22Rv1 (cell line): ENCODE data around the gene RAN.

Experiments
- H3K27ac ChIP-seq: fragments of 450-650 bp; 2 replicates; pipeline ENCODE4 v1.5.1; 2017
- ZFX ChIP-seq: fragments of 450-650 bp; IDR thresholded peaks from 2 replicates; pipeline ENCODE4 v1.6.1; 2017; ENCODE audit warnings: antibody characterized with exemption, borderline replicate concordance
- TF ChIP-seq, protein P1 (sequence below): fragments of 450-650 bp; IDR thresholded peaks from 2 replicates; pipeline ENCODE4 v1.5.1; 2017; ENCODE audit warnings: mild to moderate bottlenecking

RAN gene

DNA sequence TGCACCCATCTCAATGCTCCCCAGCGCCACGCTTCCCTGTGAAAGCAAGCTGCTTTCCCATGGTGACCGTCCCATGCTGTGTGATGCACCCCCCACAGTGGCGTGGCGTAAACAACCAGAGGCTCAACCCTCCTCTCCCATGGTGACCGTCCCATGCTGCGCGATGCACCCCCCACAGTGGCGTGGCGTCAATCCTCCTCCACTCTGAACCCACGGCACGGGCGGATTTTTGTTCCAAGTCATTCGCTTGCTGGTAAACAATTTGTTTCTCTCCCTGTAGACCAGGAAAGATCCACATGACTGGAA is 41.7 kb upstream of the RAN start:
- H3K27ac ChIP-seq = no peak overlapping the region
- TF ChIP-seq ZFX = no peak
- TF ChIP-seq, protein P1, sequence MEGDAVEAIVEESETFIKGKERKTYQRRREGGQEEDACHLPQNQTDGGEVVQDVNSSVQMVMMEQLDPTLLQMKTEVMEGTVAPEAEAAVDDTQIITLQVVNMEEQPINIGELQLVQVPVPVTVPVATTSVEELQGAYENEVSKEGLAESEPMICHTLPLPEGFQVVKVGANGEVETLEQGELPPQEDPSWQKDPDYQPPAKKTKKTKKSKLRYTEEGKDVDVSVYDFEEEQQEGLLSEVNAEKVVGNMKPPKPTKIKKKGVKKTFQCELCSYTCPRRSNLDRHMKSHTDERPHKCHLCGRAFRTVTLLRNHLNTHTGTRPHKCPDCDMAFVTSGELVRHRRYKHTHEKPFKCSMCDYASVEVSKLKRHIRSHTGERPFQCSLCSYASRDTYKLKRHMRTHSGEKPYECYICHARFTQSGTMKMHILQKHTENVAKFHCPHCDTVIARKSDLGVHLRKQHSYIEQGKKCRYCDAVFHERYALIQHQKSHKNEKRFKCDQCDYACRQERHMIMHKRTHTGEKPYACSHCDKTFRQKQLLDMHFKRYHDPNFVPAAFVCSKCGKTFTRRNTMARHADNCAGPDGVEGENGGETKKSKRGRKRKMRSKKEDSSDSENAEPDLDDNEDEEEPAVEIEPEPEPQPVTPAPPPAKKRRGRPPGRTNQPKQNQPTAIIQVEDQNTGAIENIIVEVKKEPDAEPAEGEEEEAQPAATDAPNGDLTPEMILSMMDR = no peak

DNA sequence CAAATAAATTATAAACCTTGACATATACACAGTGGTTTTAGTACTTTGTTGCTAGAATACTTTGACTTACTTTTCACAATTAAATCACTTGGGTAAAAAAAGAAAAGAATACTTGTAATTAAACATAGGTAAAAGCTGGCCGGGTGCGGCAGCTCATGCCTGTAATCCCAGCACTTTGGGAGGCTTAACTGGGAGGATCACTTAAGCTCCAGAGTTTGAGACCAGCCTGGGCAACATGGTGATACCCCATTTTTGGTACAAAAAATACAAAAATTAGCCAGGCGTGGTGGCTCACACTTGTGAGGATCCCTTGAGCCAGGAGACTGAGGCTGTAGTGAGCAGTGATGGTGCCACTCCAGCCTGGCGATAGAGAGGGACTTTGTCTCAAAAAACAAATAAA is 40.6 kb upstream of the RAN start:
- H3K27ac ChIP-seq = no peak overlapping the region
- TF ChIP-seq ZFX = no peak
- TF ChIP-seq, protein P1 = no peak

DNA sequence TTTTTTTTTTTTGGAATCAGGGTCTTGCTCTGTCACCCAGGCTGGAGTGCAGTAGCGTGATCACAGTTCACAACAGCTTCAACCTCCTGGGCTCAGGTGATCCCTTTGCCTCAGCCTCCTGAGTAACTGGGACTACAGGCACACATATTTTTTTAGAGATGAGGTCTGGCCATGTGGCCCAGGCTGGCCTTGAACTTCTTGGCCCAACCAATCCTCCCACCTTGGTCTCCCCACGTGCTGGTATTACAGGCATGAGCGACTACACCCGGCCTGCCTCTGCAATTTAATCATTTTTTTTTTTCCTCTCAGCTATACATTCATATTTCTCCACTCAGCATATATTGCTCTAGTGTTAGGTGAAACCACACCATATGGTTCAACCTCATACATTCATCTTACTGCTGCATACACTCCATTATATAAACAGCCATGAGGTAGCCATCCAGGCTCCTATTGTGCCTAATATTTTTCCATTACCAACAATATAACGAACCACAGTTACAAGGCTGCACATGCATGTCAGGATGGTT is 39.9 kb upstream of the RAN start:
- no peak overlapping the region for H3K27ac ChIP-seq
- TF ChIP-seq ZFX = no peak
- TF ChIP-seq, protein P1 = no peak

DNA sequence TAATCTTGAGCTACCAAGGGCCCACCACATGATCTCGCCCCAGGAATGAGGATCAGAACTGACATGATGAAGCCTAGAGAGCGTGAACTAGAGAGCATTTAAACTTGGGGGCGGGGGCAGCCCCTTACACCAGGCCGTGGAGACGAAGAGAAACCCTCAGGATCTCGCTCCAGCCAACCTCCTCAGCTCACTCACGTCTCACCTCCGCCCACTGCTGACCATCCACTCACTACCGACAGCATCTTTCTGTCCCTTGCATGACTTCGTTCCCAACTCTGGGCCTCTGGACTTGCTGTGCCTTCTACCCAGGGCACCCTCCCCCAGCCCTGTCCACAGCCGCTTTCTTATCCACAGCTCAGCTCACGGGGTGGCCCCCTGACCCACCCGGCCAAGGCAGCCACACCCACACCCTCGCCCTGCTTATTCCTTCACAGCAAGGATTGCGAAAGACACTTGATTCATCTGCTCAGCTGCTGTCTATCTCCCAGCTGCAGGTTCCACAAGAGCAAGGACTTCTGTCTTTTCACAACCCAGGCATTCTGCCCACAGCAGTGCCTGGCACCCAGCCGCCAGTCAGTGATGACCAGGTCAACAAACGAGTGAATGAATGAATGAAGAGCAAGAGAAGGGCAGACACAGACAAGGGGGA is 39.2 kb upstream of the RAN start:
- H3K27ac ChIP-seq = no peak overlapping the region
- no peak for TF ChIP-seq ZFX
- TF ChIP-seq, protein P1 = no peak

DNA sequence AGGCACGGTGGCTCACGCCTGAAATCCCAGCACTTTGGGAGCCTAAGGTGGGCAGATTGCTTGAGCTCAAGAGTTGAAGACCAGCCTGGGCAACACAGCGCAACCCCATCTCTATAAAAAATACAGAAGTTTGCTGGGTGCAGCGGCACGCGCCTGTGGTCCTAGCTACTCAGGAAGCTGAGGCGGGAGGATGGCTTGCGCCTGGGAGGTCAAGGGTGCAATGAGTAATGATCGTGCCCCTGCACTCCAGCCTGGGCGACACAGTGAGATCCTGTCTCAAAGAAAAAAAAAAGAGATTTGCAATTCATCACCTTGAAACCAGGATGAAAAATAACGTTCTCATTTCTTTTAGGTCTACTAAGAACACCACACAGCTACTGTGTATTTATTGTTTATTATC is 36.9 kb upstream of the RAN start:
- TF ChIP-seq, protein P1 = no peak
- no peak for TF ChIP-seq ZFX
- no peak overlapping the region for H3K27ac ChIP-seq

DNA sequence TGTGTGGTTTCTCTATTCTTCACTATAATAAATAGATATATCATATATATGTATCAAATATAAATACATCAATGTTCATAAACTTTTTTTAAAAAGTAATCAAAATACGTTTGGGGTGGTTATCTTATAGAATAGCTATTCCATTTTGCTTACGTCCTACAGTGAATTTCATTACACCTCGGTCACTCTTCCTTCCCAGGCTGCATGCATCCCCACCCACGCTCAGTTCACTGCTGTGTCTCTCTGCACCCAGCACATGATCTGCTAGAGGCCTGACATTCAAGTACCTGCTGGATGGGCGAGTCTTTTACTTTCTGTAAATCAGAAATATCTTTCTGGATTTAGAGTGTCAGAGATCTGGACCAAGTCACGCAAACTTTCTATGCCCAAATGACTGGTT is 36.4 kb upstream of the RAN start:
- no peak for TF ChIP-seq ZFX
- TF ChIP-seq, protein P1 = no peak
- no peak overlapping the region for H3K27ac ChIP-seq

DNA sequence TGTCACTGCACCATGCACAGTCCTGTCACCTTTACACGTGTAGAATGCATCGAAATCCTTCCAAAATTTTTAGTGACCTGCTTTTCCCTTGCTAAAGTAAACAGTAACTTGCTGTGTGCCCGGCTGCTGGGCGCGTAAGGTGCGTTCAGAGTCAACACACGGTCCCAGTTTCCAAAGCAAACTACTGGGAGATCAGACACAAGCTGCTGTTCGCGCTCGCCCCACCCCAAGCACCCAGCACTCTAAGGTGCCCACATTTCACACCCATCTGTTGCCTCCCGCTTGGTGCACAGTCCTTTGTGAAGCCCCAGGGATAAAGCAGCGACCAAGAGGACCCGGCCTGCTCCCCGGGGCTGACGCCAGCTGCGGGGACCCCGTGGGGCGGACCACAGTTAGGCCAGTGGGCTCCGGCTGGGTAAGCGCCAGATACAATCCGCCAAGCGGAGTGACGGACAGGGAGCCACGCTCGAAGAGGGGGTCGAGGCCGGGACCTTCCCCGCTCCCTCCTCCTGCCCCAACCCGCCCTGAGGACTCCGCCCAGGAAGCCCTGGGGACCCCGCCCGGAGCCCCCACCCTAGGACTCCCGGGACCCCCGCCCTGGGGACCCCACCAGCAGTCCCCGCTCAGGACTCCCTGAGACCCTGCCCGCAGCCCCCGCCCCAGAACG is 33.4 kb upstream of the RAN start:
- TF ChIP-seq, protein P1 = no peak
- no peak for TF ChIP-seq ZFX
- H3K27ac ChIP-seq = no peak overlapping the region
